Measurements from ENCODE around the gene CCDC196.
"Not testable (repeated sequence)": the region's sequence is repeated elsewhere in the genome, so short reads cannot be mapped to it uniquely, and the experiment has no call there.

CCDC196 gene

GRCh38 chr14:66496188-66496807 lies 10.1 kb downstream of the CCDC196 start:
- no peak for DNase-seq

GRCh38 chr14:66496911-66497310 lies 10.7 kb downstream of the CCDC196 start:
- no peak for DNase-seq

GRCh38 chr14:66498311-66498710 lies 12.1 kb downstream of the CCDC196 start:
- no peak for DNase-seq

- DNase-seq, result no peak
Observed at GRCh38 chr14:66501592-66501991, 15.4 kb downstream of the CCDC196 start.

GRCh38 chr14:66502836-66503235 lies 16.7 kb downstream of the CCDC196 start:
- DNase-seq, result not testable (repeated sequence)

GRCh38 chr14:66503532-66503931 lies 17.4 kb downstream of the CCDC196 start:
- peak; percentile 7 to 11 for DNase-seq

GRCh38 chr14:66507181-66507721 lies 21.1 kb downstream of the CCDC196 start:
- peak; percentile 78 to 90 for DNase-seq

GRCh38 chr14:66507722-66508546 lies 21.8 kb downstream of the CCDC196 start, which contains the start of gene GPHN:
TSS of gene GPHN (plus strand) at chr14:66508147.
- DNase-seq, result peak; percentile 98 to 99

- no peak for DNase-seq
Observed at GRCh38 chr14:66508547-66508845, 22.3 kb downstream of the CCDC196 start.

- DNase-seq, result peak; percentile 73 to 74
Observed at GRCh38 chr14:66508846-66509621, 22.9 kb downstream of the CCDC196 start.

- DNase-seq, result peak in 1 of 2 experiments; percentile 14
Observed at GRCh38 chr14:66509874-66510273, 23.7 kb downstream of the CCDC196 start.

GRCh38 chr14:66511849-66512248 lies 25.7 kb downstream of the CCDC196 start:
- no peak for DNase-seq

- no peak for DNase-seq
Observed at GRCh38 chr14:66514213-66514612, 28.0 kb downstream of the CCDC196 start.

- no peak for DNase-seq
Observed at GRCh38 chr14:66530526-66530925, 44.4 kb downstream of the CCDC196 start.

- DNase-seq, result peak; percentile 2 to 58
Observed at GRCh38 chr14:66539034-66539433, 52.9 kb downstream of the CCDC196 start.

GRCh38 chr14:66540038-66540437 lies 53.9 kb downstream of the CCDC196 start:
- no peak for DNase-seq

GRCh38 chr14:66541627-66542026 lies 55.5 kb downstream of the CCDC196 start:
- DNase-seq, result no peak

- no peak for DNase-seq
Observed at GRCh38 chr14:66543996-66544395, 57.8 kb downstream of the CCDC196 start.

- not testable (repeated sequence) for DNase-seq
Observed at GRCh38 chr14:66545191-66545590, 59.0 kb downstream of the CCDC196 start.

- DNase-seq, result not testable (repeated sequence)
Observed at GRCh38 chr14:66545751-66546150, 59.6 kb downstream of the CCDC196 start.

Data from NCI-H526 (cell line).